Raji (cell line): Measurements from ENCODE around the gene NAGPA.

Experiments
- POLR2A ChIP-seq: IDR thresholded peaks from 2 replicates; pipeline ENCODE4 v1.6.1; 2011; ENCODE audit warnings: low read depth, low read length, control low read depth; ENCODE audit not compliant: insufficient read depth

Gene NAGPA

GRCh38 chr16:5036228-5037156 is 2.8 kb upstream of the NAGPA start:
- TF ChIP-seq POLR2A, result no peak

- TF ChIP-seq POLR2A, result no peak
Observed at GRCh38 chr16:5035909-5036227, 2.1 kb upstream of the NAGPA start.

- TF ChIP-seq POLR2A, result no peak
Observed at GRCh38 chr16:5034167-5034523, 410 bp upstream of the NAGPA start.

GRCh38 chr16:5032748-5033167 is 977 bp downstream of the NAGPA start:
- no peak for TF ChIP-seq POLR2A

GRCh38 chr16:5031601-5032000 is 2.1 kb downstream of the NAGPA start:
- TF ChIP-seq POLR2A, result no peak

- TF ChIP-seq POLR2A, result no peak
Observed at GRCh38 chr16:5030251-5030870, 3.4 kb downstream of the NAGPA start.

- TF ChIP-seq POLR2A, result no peak
Observed at GRCh38 chr16:5028950-5029475, 4.7 kb downstream of the NAGPA start.

GRCh38 chr16:5027575-5028235 is 6.0 kb downstream of the NAGPA start:
- TF ChIP-seq POLR2A, result no peak

GRCh38 chr16:5027086-5027485 is 6.6 kb downstream of the NAGPA start:
- no peak for TF ChIP-seq POLR2A

GRCh38 chr16:5026664-5027063 is 7.1 kb downstream of the NAGPA start:
- no peak for TF ChIP-seq POLR2A

GRCh38 chr16:5025171-5025632 is 8.5 kb downstream of the NAGPA start:
- TF ChIP-seq POLR2A, result no peak

GRCh38 chr16:5024632-5025031 is 9.1 kb downstream of the NAGPA start:
- no peak for TF ChIP-seq POLR2A

GRCh38 chr16:5022521-5022920 is 11.2 kb downstream of the NAGPA start:
- TF ChIP-seq POLR2A, result no peak

- no peak for TF ChIP-seq POLR2A
Observed at GRCh38 chr16:5020551-5020950, 13.2 kb downstream of the NAGPA start.

GRCh38 chr16:5019775-5020174 is 14.0 kb downstream of the NAGPA start:
- no peak for TF ChIP-seq POLR2A

- no peak for TF ChIP-seq POLR2A
Observed at GRCh38 chr16:5018793-5019192, 14.9 kb downstream of the NAGPA start.
